ENCODE results near the gene PBLD. TPM values are rescaled to one million over a fixed set of nuclear protein-coding genes. Genes with fewer than 3 reads are reported as not detected.
"Not testable (repeated sequence)": the region's sequence is repeated elsewhere in the genome, so short reads cannot be mapped to it uniquely, and the experiment has no call there.

PBLD gene
- total RNA-seq, 1 donor from 2014 or later = 2.9 TPM

DNA sequence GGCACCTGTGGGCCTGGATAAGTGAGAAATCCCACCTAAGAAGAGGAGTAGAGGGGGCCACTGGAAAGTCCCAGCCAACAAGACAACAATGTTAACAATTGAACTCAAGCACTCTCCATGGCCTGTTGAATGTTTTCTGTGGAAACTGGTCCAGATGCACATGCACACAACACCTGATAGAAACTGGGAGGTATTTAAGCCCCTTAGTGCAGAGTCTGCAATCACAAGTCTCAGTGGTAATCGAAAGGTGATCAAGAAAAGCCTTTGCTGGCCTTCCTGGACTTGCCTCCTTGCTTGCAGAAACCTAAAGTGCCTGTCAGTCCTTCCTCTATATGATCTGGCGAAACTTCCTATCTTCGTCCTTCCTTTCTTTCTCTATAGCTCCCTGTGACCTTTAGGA, 31.4 kb downstream of the PBLD start:
- no peak for DNase-seq (ENCODE audit: missing footprints)
- no peak for ATAC-seq
- intact Hi-C loops (cut with DNase I) = loop anchor here (5.0 to 10.0 kb wide), 2 partner anchors 86 to 444 kb away; no protein-coding TSS in a partner anchor

DNA sequence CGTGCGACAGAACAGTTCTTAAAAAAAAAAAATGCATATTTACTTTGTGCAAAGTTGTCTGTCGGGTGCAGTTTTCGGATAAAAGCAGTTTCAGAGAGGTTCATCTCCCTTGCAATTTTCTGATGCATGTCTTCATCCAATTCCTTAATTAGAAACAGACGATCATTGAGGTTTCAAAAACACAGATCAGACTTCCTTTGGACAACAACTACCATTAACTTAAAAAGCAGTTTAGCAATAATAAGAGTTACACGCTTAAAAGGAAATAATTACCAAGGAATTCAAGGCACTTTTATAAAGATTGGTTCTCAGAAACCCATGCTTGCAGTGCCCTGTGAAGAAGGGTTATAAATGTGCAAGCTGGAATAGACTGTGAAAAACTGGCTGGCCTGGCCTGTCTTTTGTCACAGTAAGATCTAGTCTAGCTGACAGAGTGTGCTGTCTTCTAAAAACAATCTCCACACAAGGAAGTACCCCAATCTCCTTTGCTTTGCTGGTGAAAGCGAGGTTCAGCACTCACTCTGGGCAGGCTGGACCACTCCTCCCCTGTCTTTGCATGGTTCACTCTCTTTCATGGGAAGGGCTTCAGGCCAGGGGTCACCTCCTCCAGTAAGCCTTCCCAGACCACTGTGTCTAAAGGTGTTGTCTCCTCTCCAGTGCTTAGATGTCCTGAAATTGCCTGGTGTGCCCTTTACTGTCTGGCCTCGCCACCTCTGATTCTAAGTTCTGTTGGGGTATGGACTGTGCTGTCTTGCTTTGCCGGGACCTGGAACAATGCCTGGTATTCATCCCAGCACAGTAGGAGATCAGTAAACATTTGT, 35.7 kb downstream of the PBLD start:
- intact Hi-C loops (cut with DNase I) = no loop called here
- DNase-seq (ENCODE audit: missing footprints) (no peak), ATAC-seq (no peak)

DNA sequence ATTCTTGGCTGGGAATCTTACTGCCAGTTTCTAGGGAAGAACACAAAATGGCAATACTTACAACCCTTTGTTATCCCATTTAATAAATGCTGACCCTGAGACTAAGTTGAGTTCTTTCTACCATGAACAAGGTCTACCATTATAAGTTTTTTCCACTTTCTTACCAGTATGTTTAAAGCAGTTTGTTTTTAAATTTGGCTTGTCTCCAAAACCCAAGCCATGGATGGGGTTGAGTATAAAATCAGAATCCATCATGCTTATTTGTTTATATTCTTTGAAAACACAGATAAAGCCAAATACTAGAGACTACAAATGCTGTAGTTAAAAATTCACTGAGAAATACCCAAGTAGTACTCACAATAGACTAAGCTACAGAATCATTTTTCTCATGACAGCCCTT, 42.0 kb downstream of the PBLD start:
- no peak for ATAC-seq
- no peak for DNase-seq (ENCODE audit: missing footprints)
- intact Hi-C loops (cut with DNase I) = no loop called here

DNA sequence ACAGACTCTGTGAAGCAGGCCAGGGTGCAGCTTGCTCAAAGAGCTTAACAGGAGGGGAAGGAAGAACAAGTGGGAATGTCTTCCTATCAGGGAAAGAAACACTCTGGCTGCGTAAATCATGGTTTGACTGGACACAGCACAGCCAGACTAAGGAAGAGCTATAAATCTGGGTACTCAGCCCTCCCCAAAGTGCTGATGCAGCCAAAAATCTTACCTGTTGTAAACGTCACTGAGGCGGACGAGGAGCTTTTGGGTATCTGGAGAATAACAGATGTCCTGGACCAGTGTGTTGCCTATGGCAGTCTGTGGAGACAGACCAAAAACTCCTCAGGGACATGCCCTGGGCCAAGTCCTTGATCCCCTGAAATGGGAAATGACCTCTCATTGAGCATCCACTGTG, 44.0 kb downstream of the PBLD start:
- no peak for ATAC-seq
- DNase-seq (ENCODE audit: missing footprints) = no peak
- intact Hi-C loops (cut with DNase I) = no loop called here

DNA sequence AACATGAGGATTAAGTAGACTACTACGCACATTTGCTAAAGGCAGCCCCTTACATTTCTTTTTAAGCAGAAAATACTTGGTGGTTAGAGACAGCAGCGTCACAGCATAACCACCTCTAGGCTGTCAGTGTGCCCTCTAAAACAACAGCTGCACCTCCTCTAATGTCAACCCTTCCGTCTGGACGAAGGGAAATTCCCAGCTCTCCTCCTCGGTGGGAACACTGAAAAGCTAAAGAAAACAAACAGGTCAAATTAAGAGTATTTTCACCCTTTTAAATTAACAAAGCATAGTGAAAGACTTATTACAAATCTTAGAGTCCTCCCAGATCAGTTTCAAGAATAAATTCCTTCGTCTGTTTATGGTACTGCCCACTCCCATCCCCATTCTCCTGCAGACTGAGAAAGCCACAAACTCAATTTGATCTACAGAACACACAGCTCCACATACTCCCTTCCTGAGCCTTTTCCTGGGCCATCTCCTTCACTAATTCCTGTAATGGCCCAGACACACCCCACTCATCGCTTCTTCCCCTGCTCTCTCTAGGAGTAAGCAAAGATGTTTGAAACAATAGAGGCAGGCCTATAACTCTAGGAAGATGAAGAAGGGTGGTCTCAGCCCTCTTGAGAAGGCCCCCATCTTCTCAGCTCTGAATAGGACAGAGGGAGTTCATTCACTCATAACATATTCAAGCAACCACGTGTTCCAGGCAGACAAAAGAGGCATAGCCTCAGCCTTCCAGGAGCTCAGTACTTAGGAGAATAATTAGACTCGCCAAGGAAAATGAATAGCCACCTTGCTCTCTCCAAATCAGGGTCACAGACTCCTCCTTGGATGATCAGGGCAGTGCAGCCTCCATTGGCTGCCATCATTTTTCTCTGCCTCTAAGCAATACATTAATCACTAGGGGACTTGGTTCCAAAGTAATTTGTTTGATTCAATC, 48.4 kb downstream of the PBLD start:
- no peak for DNase-seq (ENCODE audit: missing footprints)
- intact Hi-C loops (cut with DNase I) = no loop called here
- ATAC-seq = no peak

DNA sequence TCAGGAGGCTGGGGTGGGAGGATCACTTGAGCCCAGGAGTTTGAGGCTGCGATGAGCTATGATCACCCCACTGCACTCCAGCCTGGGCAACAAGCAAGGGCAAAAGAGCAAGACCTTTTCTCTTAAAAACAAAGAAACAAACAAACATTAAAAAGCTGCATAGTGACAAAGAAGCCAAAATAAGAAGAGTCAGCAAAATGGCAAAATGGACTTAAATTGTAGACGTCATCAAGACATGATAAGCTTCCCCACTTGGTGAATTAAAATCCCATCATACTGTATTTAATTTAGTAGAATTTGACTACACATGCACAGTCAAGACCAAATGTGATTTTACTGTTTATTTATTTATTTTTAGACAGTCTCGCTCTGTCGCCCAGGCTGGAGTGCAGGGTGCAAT, 52.0 kb downstream of the PBLD start:
- intact Hi-C loops (cut with DNase I) = no loop called here
- DNase-seq (ENCODE audit: missing footprints) = no peak
- ATAC-seq = no peak

DNA sequence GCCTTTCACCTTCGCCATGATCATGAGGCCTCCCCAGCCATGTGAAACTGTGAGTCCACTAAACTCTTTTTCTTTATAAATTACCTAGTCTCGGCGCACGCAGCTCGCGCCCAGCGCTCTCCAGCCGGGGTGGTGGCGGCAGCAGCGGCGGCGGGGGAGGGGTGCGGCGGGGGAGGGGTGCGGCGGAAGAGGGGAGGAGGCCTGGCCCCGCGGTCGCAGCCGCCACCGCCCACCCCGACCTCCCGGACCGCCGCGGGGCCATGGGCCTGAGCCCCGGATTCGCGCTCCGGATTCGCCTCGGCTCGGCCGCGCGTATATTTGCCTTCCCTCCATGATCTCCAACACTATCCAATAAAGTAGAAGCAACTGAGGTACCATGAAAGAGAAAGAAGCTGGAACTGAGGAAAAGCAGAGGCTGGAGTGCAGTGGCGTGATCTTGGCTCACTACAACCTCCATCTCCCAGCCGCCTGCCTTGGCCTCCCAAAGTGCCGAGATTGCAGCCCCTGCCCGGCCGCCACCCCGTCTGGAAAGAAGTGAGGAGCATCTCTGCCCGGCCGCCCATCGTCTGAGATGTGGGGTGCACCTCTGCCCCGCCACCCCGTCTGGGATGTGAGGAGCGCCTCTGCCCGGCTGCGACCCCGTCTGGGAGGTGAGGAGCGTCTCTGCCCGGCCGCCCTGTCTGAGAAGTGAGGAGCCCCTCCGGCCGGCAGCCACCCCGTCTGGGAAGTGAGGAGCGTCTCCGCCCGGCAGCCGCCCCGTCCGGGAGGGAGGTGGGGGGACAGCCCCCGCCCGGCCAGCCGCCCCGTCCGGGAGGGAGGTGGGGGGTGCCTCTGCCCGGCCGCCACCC, 53.6 kb downstream of the PBLD start:
- DNase-seq (ENCODE audit: missing footprints); ATAC-seq; intact Hi-C loops (cut with DNase I): not testable (repeated sequence)

DNA sequence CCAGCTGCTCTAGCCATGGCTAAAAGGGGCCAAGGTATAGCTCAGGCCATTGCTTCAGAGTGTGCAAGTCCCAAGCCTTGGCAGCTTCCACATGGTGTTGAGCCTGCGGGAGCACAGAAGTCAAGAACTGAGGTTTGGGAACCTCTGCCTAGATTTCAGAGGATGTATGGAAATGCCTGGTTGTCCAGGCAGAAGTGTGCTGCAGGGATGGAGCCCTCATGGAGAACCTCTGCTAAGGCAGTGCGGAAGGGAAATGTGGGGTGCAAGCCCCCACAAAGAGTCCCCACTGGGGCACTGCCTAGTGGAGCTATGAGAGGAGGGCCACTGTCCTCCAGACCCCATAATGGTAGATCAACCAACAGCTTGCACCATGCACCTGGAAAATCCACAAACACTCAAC, 54.9 kb downstream of the PBLD start:
- intact Hi-C loops (cut with DNase I); DNase-seq (ENCODE audit: missing footprints); ATAC-seq: not testable (repeated sequence)

DNA sequence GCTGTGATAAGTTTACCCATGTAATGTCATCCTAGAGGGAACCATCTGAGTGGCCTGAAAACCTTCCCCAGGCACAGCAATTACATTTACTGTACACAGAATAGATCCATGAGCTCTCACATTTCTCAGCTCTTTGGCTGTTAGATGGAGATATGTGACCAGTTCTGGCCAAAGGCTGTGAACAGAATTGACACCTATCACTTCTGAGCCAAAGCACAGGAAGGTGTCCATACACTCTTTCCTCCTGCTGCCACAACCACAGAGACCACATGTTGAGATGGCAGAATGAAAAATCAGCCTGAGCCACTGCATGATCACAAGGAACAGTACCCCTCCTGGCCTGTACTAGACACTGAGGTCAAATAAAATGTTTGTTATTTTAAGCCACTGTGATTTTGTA, 56.5 kb downstream of the PBLD start:
- intact Hi-C loops (cut with DNase I) = no loop called here
- DNase-seq (ENCODE audit: missing footprints) = no peak
- no peak for ATAC-seq

DNA sequence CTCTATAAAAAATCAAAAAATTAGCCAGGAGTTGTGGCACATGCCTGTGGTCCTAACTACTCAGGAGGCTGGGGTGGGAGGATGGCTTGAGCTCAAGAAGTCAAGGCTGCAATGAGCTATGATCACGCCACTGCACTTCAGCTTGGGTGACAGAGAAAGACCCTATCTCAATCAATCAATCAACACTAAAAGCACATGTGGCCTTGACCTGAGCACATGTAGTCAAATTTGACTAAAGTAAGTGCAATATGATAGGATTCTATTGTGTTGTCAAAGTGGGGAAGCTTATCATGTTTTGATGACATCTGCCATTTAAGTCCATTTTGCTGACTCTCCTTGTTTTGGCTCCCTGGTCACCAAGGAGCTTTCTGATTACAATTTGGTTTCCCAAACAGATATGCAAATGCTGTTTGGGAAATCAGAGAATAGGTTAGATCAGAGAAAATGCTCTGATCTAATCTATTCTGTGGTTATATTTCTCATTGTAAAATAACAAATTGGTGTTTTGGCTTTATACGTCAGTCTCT, 57.1 kb downstream of the PBLD start:
- ATAC-seq (no peak), DNase-seq (ENCODE audit: missing footprints) (no peak)
- intact Hi-C loops (cut with DNase I) = no loop called here

DNA sequence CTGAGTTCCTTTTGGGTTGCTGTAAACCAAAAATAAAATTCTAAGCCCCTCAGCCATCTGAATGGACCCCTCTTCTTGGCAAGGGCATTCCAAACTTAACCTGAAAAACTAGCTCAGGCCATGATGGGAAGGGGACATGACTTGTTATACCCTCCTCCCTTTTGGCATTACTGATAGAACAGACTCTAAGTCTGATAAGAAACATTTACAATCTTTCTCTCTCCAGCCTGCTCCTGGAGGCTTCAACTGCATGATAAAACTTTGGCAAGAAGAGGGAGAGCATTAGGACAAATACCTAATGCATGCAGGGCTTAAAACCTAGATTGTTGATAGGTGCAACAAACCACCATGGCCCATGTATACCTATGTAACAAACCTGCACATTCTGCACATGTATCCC, 59.9 kb downstream of the PBLD start:
- ATAC-seq = no peak
- DNase-seq (ENCODE audit: missing footprints) = no peak
- intact Hi-C loops (cut with DNase I) = no loop called here

DNA sequence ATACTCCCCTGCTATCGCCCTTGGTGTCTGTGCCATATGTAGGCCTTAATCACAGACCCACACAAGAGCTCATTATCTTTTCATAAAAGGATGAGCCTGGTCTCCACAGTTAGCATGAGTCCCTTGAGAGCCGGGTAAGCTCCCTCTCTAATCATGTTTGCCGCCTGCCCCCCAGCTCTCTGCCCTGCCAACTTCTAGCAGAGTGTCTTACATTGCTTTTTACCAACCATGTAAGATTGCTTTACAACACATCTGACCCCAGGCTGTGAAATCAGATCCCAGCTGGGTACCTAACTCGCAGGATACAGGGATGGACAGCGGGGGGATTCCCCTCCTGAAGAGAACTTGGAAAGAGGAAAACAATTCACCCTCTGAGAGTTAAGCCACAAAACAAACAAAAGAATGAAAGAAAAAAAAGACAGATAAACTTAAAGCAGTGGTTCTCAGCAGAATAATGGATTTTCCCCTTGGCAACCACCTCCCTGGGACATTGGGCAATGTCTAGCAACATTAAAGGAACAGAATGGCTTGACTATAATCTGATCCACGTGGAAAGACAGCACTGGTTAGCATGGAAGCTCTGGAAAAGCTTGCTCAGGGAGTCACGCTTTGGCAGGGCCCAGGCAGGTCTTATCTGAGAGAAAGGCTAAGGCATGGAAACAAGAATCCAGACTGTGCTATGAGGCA, 61.4 kb downstream of the PBLD start:
- no peak for DNase-seq (ENCODE audit: missing footprints)
- intact Hi-C loops (cut with DNase I) = no loop called here
- ATAC-seq = no peak

DNA sequence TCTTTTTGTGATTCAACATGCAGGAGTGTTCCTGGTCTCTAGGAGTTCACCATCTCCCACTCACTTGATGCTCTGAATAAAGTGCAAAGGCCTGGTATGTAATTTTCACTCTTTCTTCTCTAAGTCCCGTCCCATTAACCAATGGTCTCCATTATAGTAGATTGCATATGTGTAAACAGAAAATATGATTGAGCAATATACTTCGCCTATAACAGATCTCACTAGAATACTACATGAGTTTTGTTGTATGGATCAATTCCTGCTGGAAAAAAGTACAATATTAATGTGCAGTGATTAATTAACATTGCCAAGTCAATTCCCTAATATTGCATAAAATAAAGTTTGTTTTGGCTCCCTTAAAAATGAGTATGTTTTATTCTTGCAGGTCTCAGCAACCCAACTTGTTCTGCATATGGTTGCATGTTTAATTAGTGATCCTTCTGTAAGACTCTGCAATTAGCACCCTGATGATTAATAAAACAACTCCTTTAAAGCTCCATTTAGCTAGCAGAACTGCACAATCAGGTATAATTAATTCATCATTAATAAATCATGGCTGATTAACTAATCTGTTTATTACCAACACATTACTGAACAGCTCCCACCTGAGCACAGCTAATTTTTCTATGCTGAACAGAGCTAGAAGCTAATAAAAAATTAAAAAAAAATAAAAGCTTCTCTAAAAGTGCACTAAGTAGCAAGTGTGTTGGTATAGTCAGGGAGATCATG, 63.0 kb downstream of the PBLD start:
- no peak for DNase-seq (ENCODE audit: missing footprints)
- intact Hi-C loops (cut with DNase I) = no loop called here
- no peak for ATAC-seq

DNA sequence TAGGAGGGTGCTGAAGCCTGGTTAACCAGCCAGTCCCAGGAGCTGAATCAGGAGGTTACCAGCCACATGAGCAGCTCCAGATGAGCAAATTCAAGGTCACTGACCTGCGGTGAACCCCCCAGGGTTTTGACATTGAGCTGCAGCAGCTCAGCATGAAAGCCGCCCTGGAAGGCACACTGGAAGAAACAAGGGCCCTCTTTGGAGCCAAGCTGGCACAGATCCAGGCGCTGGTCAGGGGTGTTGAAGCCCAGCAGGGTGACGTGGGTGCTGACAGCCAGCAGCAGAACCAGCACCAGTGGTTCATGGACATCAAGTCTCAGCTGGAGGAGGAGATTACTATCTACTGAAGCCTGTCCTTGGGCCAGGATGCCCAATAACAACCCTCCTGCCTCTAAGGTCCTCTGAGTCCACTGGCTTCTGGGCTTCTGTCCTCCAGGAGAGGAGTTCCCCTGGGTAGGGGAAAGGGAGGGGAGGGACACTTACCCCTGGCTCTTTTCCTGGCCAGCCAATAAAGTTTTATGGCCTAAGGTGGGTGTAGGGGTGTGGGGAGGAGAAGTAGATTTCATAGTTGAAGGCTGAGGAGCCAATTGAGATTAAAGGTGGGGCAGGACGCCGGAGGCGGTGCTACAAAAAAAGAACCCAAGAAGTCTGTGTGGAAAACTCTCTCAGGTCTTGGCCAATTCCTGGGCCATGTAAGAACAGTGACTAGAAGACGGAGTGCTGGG, 71.4 kb downstream of the PBLD start:
- peak; percentile 79 for ATAC-seq
- intact Hi-C loops (cut with DNase I) = no loop called here
- DNase-seq (ENCODE audit: missing footprints) = peak; percentile 74

DNA sequence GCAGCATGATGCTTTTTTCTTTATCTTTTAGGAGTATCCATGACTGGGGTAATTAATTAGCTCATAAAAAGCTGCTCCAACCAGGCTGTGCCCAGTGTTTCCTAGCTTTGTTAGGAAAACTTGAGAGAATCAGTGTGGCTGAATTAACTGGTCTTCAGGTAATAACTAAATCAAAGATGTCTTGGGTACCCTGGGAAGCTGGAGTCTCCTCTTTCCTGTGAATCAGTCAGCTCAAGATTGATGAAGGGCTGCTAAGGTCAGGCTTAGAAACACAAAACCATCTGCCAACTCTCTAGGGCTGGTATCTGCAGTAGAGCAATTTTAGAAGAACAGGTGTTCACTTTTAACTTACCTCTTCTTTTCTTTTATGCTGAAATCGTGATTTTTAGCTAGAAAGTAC, 79.4 kb downstream of the PBLD start:
- ATAC-seq (no peak), DNase-seq (ENCODE audit: missing footprints) (no peak)
- intact Hi-C loops (cut with DNase I) = no loop called here

DNA sequence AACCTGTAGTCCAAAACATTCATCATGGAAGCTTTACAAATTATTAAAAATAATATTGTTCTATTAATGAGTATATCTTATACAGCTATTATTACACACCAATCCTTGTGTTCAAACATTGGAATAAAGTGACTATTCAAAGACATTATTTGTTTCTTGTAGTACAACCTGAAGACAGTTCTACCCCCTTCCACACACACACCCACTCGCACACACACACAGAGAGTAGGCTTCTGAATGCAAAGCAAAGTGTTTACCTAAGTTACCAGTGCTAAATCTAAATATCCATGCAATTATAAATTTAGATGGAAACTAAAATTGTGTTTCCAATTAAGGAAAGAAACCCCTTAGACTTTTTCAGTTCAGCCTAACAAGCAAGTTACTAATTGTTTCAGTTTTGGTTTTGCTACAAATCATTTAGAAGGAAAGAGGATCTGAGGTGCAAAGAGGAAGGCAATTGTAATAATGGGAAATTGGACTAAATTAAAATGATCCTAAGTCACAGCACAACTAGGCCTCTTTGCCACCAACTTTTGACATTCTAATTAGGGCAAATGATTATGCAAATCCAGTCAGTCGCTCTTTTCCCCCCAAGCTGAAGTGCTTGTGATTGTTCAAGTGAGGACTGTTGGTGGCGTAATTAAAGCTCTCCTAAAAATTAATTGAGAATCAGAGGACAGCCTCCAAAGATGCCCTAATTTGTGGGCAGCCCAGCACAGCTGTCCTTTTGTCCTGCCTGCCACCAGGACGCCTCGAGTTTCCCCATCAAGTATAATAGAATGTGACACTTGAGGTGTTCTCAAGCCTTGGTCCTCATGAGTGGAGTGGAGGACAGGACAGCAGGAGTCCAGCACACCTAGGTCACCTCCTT, 80.9 kb downstream of the PBLD start:
- DNase-seq (ENCODE audit: missing footprints) (no peak), ATAC-seq (no peak)
- intact Hi-C loops (cut with DNase I) = no loop called here

Data from Right ventricle myocardium inferior (tissue), 1 donor.